BJ (cell line): ENCODE measurements around the gene RBM3. TPM values are rescaled to one million over a fixed set of nuclear protein-coding genes. Genes with fewer than 3 reads are reported as not detected.

Experiments
- CTCF ChIA-PET: fragments of 350-600 bp; formaldehyde crosslinking; extraction: SDS; loops from one replicate; lab custom pipeline; 2021; ENCODE audit warnings: antibody characterized with exemption, inconsistent platforms; lab: Yijun Ruan, JAX
- POLR2A ChIA-PET: fragments of 300-600 bp; sonication (Branson Sonifier 250); formaldehyde crosslinking; extraction: SDS; loops from one replicate; lab custom pipeline; 2021; ENCODE audit warnings: antibody characterized with exemption; lab: Charles Lee
- DNase-seq: peaks from one replicate; pipeline ENCODE4 v3.0.0-alpha.2; 2011; ENCODE audit warnings: low read depth
- H3K27me3 ChIP-seq: 2 replicates; pipeline ENCODE4 v1.6.0; 2011; ENCODE audit warnings: low read length; ENCODE audit not compliant: control insufficient read depth, insufficient read depth
- H3K36me3 ChIP-seq: 2 replicates; pipeline ENCODE4 v1.5.1; 2011; ENCODE audit warnings: low read length; ENCODE audit not compliant: control insufficient read depth, insufficient read depth
- H3K4me3 ChIP-seq: 2 replicates; pipeline ENCODE4 v1.5.1; 2011; ENCODE audit warnings: low read depth, mild to moderate bottlenecking, control low read depth, low read length
- polyA plus RNA-seq: library from polyadenylated mRNA; depleted of rRNA; stranded (reverse); fragments of >200 nt; gene quantifications from 2 replicates; pipeline ENCODE4 v1.2.3, GENCODE V29; 2011
- TF ChIP-seq, protein P1 (sequence below): IDR thresholded peaks from 2 replicates; pipeline ENCODE4 v1.5.1; 2011; ENCODE audit warnings: low read depth, mild to moderate bottlenecking, control low read depth, inconsistent platforms, low read length, moderate library complexity; ENCODE audit not compliant: insufficient read depth

RBM3 gene
- polyA plus RNA-seq, 1 experiment: 406 TPM

DNA sequence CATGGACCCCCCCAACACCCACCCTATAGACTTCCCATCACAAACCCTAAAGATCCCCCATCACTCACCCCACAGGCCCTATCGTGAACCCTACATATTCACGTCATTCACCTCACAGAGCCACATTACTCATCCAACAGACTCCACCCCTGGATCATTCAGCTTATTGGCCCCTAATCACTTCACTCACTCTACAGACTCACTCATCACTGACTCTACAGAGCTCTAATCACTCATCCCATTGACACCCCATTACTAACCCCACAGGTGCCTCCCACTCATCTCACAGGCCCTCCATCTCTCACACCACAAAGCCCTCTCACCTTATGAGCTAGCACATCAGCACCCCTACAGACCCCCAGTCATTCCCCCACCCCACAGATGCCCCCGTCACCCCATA is 41.1 kb upstream of the RBM3 start:
- DNase-seq: no peak
- Histone ChIP-seq H3K36me3 (peaks cover 1% of the 10 kb centered on the region; the same call in 1 of the 2 replicates), H3K27me3 (no peaks in the 10 kb centered on the region), H3K4me3 (no peak overlapping the region)
- TF ChIP-seq, protein P1, sequence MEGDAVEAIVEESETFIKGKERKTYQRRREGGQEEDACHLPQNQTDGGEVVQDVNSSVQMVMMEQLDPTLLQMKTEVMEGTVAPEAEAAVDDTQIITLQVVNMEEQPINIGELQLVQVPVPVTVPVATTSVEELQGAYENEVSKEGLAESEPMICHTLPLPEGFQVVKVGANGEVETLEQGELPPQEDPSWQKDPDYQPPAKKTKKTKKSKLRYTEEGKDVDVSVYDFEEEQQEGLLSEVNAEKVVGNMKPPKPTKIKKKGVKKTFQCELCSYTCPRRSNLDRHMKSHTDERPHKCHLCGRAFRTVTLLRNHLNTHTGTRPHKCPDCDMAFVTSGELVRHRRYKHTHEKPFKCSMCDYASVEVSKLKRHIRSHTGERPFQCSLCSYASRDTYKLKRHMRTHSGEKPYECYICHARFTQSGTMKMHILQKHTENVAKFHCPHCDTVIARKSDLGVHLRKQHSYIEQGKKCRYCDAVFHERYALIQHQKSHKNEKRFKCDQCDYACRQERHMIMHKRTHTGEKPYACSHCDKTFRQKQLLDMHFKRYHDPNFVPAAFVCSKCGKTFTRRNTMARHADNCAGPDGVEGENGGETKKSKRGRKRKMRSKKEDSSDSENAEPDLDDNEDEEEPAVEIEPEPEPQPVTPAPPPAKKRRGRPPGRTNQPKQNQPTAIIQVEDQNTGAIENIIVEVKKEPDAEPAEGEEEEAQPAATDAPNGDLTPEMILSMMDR: no peak
- POLR2A ChIA-PET: no interaction called here
- CTCF ChIA-PET: no interaction called here

DNA sequence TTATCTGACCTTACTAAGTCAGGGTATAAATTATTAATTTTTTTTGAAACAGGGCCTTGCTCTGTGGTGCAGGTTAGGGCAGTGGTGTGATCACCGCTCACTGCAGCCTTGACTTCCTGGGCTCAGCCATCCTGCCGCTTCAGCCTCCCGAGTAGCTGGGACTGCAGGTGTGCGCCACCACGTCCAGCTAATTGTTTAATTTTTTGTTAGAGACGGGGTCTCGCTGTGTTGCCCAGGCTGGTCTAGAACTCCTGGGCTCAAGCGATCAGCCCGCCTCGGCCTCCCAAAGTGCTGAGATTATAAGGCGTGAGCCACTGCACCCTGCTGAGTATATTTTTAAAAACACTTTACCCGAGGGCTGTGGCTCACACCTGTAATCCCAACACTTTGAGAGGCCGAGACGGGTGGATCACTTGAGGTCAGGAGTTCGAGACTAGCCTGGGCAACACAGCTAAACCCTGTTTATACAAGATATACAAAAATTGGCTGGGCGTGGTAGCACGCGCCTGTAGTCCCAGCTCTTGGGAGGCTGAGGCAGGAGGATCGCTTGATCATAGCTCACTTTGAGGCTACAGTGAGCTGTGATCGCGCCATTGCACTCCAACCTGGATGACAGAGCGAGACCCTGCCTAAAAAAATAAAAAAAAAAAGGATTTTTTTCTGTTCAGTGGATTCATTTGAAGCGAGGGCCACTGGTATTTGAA is 35.5 kb upstream of the RBM3 start:
- no peaks in the 10 kb centered on the region for H3K36me3 ChIP-seq
- H3K27me3 ChIP-seq: no peaks in the 10 kb centered on the region
- no peak for DNase-seq
- CTCF ChIA-PET: interaction anchor here (0.7 to 1.5 kb wide), 3 partner anchors 10 to 43 kb away, joined by 3 to 8 read pairs (median 3); no protein-coding TSS in a partner anchor
- POLR2A ChIA-PET: no interaction called here
- peak overlapping the region; percentile 84 for H3K4me3 ChIP-seq
- TF ChIP-seq, protein P1: no peak

DNA sequence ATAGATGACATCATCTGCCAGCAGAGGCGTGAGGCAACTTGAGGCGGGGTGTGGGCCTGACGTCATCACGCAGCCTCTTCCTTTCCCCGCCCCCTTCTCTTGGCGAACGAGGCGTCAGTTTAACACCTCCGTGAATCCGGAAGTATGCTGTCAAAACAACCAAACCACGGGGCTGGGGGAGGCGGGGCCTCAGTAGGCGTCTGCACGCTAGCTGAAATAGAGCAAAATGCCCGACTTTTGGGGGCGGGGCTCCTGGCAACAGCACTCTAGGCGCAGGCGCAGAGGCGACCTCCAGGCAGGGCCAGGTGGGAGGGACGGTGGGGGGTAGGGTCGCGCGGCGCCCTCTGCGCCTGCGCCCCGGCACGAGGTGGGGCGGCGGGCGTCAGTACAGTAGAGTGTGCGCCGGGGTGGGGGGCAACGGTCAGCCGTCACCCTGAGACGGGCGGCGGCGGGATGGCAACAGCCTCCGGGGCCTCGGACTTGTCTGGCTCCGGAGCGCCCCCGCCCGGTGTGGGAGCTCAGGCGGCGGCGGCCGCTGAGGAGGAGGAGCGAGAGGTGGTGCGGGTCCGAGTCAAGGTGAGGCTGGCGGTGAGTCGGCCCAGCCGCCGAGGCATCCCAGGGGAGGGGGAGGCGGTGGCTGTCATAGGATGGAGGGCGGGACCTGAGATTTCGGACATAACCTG is 34.8 kb upstream of the RBM3 start, which contains the start of gene TBC1D25:
Gene TBC1D25 (plus strand): TSS at position 370 of the 683 bp plus-strand sequence. CDS start 84 bp downstream, at position 454.
- TF ChIP-seq, protein P1: peak; percentile 45
- Histone ChIP-seq H3K4me3 (peak within 1 kb of the TSS; percentile 84), H3K36me3 (no peaks in the 10 kb centered on the region), H3K27me3 (no peaks in the 10 kb centered on the region)
- peak; percentile 82 for DNase-seq
- POLR2A ChIA-PET: no interaction called here
- CTCF ChIA-PET: interaction anchor here (0.7 to 1.5 kb wide), 6 partner anchors 9 to 42 kb away, joined by 3 to 8 read pairs (median 3); no protein-coding TSS in a partner anchor

DNA sequence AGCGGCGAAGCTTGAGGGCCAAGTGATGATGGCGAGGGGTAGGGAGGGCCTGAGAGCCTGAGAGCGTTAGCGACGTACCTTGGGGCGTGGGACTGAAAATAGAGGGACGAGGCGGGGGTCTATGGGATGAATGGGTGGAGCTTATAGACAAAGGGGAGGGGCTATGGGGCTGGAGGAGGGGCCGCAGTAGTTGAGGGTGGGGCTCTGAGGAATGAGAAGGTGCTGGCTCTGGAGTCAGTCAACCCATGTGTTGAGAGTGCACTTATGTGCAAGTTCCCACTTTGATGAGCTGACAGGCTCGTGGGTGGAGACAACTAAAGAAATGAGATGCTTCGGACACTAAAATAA is 34.3 kb upstream of the RBM3 start:
- H3K27me3 ChIP-seq: no peaks in the 10 kb centered on the region
- H3K36me3 ChIP-seq: 0 out of 2 replicates have a peak, but pooled peaks cover 2% of the 10 kb centered on the region
- peak overlapping the region; percentile 84 for H3K4me3 ChIP-seq
- ChIA-PET CTCF (interaction anchor here (0.6 to 1.5 kb wide), 5 partner anchors 9 to 33 kb away, joined by 3 to 8 read pairs (median 3); no protein-coding TSS in a partner anchor), POLR2A (no interaction called here)
- TF ChIP-seq, protein P1: no peak
- no peak for DNase-seq

DNA sequence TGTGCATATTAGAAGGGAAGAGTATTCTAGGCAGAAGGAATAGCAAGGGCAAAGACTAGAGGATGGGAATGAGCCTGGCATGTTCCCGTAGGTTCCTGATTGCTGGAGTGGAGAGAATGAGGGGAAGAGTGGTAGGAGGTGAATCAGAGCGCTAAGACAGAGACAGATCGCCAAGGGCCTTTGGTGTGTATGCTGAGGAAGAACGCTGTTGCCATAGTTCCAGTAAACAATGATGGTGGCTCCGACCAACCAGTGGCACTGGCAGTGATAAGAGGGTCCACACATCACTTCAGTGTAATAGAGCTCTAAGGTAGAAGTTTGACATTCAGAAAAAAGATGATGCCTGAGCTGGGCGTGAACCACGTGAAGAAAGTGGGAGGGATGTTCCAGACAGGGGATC is 33.8 kb upstream of the RBM3 start:
- TF ChIP-seq, protein P1: no peak
- CTCF ChIA-PET: interaction anchor here (0.6 to 1.5 kb wide), 5 partner anchors 8 to 34 kb away, joined by 3 to 8 read pairs (median 3); no protein-coding TSS in a partner anchor
- peak overlapping the region; percentile 84 for H3K4me3 ChIP-seq
- POLR2A ChIA-PET: no interaction called here
- no peaks in the 10 kb centered on the region for H3K27me3 ChIP-seq
- 0 out of 2 replicates have a peak, but pooled peaks cover 2% of the 10 kb centered on the region for H3K36me3 ChIP-seq
- DNase-seq: no peak
